ENCODE results near the gene ITPA.

DNA sequence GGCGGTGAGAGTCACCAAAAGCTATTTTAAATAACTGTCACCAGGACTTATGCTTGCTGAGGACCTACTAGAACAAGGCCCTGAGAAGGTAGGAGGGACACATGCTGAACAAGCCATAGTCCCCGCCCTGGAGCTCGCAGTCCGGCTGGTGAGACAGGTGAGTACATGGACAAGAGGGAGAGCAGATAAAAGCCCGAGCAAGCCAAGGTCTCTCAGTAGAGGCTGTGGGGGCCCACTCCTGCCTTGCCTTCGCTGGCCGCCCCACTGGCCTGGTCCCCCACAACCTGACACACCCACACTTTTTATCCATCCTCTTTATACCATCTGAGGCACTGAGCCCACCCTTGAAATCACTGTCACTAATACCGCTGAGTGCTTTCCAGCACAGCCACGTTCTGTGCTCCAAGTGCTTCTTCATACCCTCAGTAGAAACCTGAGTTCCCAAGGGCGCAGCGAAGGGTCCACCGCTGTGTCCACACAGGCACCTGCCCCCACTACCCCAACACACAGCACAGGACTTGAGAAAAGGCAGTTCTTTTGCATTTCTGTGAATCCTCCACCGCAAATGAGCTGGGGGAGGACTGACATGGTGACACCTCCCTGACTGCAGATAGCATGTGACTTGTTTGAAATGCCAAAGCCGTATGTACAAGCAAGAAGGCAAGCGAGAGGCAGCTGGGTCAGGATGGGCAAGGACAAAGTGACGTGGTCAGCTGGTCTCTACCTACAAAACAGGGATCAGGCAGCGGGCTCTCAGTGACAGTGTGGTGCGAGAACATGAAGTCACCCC, 16.9 kb upstream of the ITPA start:
- TF ChIP-seq POLR2A (IDR thresholded peaks at IDR 0.05) (no peak), POLR2AphosphoS5 (IDR thresholded peaks at IDR 0.05) (no peak)
